T-helper 17 cell (primary cell): ENCODE measurements around the gene TENM4. TPM values are rescaled to one million over a fixed set of nuclear protein-coding genes. Genes with fewer than 3 reads are reported as not detected.

Experiments used
- ATAC-seq: fragments of 150-1000 bp; cut with Tn5 transposase; 2 replicates; pipeline ENCODE4 v1.10.0; 2021; ENCODE audit warnings: mild to moderate bottlenecking, moderate library complexity
- DNase-seq, 3 donors: peaks; one replicate each; pipeline versions ENCODE4 v3.0.0 to v3.0.0-alpha.2; 2020 to 2021
- H3K9me3 ChIP-seq: one replicate; pipeline ENCODE4 v1.7.0; 2013; ENCODE audit warnings: low read length, mild to moderate bottlenecking; ENCODE audit not compliant: control insufficient read depth, poor library complexity, severe bottlenecking
- H3K27ac Mint-ChIP-seq: one replicate; pipeline ENCODE4 v1.8.0; 2022; ENCODE audit warnings: mild to moderate bottlenecking, moderate library complexity, mixed read lengths
- H3K27me3 Mint-ChIP-seq: one replicate; pipeline ENCODE4 v1.8.0; 2022; ENCODE audit warnings: mixed read lengths
- H3K36me3 Mint-ChIP-seq: one replicate; pipeline ENCODE4 v1.8.0; 2022; ENCODE audit warnings: low read depth, mixed read lengths
- H3K4me1 Mint-ChIP-seq: one replicate; pipeline ENCODE4 v1.8.0; 2022; ENCODE audit warnings: mild to moderate bottlenecking, mixed read lengths
- H3K4me3 Mint-ChIP-seq: one replicate; pipeline ENCODE4 v1.8.0; 2022; ENCODE audit warnings: mild to moderate bottlenecking, moderate library complexity, mixed read lengths
- total RNA-seq, 4 donors: library from RNA in 2 of 4; stranded (reverse) in 2 of 4; gene quantifications; one replicate each; pipeline ENCODE4 v1.2.3 and lab custom pipeline; 2022 to 2026

Gene TENM4
- total RNA-seq, 2 donors from 2014 or later = 0.31 to 0.97 TPM

GRCh38 chr11:79423736-79424135, 17.1 kb downstream of the TENM4 start:
- Mint-ChIP-seq H3K4me1 (no peaks in the 10 kb centered on the region), H3K4me3 (no peak overlapping the region), H3K27me3 (peaks cover 19% of the 10 kb centered on the region), H3K27ac (no peak overlapping the region), H3K36me3 (no peaks in the 10 kb centered on the region)
- H3K9me3 ChIP-seq = no peaks in the 10 kb centered on the region
- ATAC-seq (no peak), DNase-seq (no peak)

DNA sequence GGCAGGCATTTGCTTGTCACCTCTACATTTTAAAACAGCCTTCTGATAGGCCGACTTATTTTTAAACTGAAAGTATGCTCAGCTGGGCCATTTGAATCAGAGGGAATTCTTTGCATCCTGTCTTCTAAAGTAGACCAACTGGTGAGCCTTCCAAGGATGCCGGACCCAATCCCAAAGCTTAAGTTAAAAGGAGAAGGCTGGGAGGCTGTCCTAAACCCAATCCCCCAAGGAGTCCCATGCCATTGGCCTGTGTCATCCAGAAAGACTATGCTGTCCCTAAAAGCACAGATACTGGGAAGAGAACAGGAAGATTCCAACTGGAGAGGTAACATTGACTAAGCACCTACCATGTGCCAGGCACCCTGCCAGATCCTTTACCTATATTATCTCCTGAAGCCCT, 18.0 kb downstream of the TENM4 start:
- ATAC-seq = no peak
- Mint-ChIP-seq H3K27me3 (peaks cover 15% of the 10 kb centered on the region), H3K4me3 (no peak overlapping the region), H3K4me1 (no peaks in the 10 kb centered on the region), H3K27ac (no peak overlapping the region), H3K36me3 (no peaks in the 10 kb centered on the region)
- DNase-seq = no peak
- H3K9me3 ChIP-seq = no peaks in the 10 kb centered on the region

- H3K27me3 Mint-ChIP-seq = peaks cover 15% of the 10 kb centered on the region
- no peaks in the 10 kb centered on the region for H3K9me3 ChIP-seq
- no peak for ATAC-seq
- no peak overlapping the region for H3K27ac Mint-ChIP-seq
- no peak overlapping the region for H3K4me3 Mint-ChIP-seq
- no peaks in the 10 kb centered on the region for H3K4me1 Mint-ChIP-seq
- no peak for DNase-seq
- no peaks in the 10 kb centered on the region for H3K36me3 Mint-ChIP-seq
Observed at GRCh38 chr11:79421820-79422219, 19.0 kb downstream of the TENM4 start.

- no peak overlapping the region for H3K4me3 Mint-ChIP-seq
- no peak for DNase-seq
- H3K9me3 ChIP-seq = no peaks in the 10 kb centered on the region
- peaks cover 4% of the 10 kb centered on the region for H3K27me3 Mint-ChIP-seq
- H3K36me3 Mint-ChIP-seq = no peaks in the 10 kb centered on the region
- H3K4me1 Mint-ChIP-seq = no peaks in the 10 kb centered on the region
- no peak overlapping the region for H3K27ac Mint-ChIP-seq
- no peak for ATAC-seq
Observed at GRCh38 chr11:79419120-79419519, 21.7 kb downstream of the TENM4 start.

GRCh38 chr11:79418241-79418640, 22.6 kb downstream of the TENM4 start:
- Mint-ChIP-seq H3K4me1 (no peaks in the 10 kb centered on the region), H3K4me3 (no peak overlapping the region), H3K36me3 (no peaks in the 10 kb centered on the region), H3K27ac (no peak overlapping the region), H3K27me3 (peaks cover 4% of the 10 kb centered on the region)
- ATAC-seq = no peak
- H3K9me3 ChIP-seq = no peaks in the 10 kb centered on the region
- DNase-seq = no peak

GRCh38 chr11:79417069-79417920, 23.5 kb downstream of the TENM4 start:
- Mint-ChIP-seq H3K27ac (no peak overlapping the region), H3K4me1 (no peaks in the 10 kb centered on the region), H3K36me3 (no peaks in the 10 kb centered on the region), H3K4me3 (no peak overlapping the region), H3K27me3 (peaks cover 4% of the 10 kb centered on the region)
- no peaks in the 10 kb centered on the region for H3K9me3 ChIP-seq
- DNase-seq = no peak
- ATAC-seq = no peak

- H3K9me3 ChIP-seq = no peaks in the 10 kb centered on the region
- Mint-ChIP-seq H3K36me3 (no peaks in the 10 kb centered on the region), H3K27me3 (peaks cover 4% of the 10 kb centered on the region), H3K4me1 (no peaks in the 10 kb centered on the region), H3K27ac (no peak overlapping the region), H3K4me3 (no peak overlapping the region)
- DNase-seq (no peak), ATAC-seq (no peak)
Observed at GRCh38 chr11:79415912-79416311, 24.9 kb downstream of the TENM4 start.

DNA sequence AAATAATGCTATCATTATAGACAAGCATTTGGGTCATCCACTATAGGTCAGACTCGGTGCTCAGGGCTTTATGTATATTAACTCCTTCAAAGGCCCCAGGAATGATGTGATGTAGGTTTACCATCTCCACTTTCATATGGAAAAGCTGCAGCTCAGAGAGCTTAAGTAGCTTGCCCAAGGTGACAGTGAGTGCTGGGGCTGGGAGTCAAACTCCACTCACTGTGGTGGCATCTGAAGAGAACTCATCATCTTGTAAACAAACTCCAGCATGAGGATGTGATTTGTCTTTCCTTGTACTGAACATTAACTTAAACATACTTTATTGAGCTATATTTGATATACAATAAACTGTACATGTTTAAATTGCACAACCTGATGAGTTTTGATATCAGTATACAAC, 25.4 kb downstream of the TENM4 start:
- Mint-ChIP-seq H3K27ac (no peak overlapping the region), H3K4me1 (no peaks in the 10 kb centered on the region), H3K4me3 (no peak overlapping the region), H3K27me3 (peaks cover 4% of the 10 kb centered on the region), H3K36me3 (no peaks in the 10 kb centered on the region)
- ATAC-seq (no peak), DNase-seq (no peak)
- H3K9me3 ChIP-seq = no peaks in the 10 kb centered on the region

GRCh38 chr11:79414644-79415317, 26.0 kb downstream of the TENM4 start:
- Mint-ChIP-seq H3K4me3 (no peak overlapping the region), H3K36me3 (no peaks in the 10 kb centered on the region), H3K27ac (no peak overlapping the region), H3K4me1 (no peaks in the 10 kb centered on the region), H3K27me3 (peaks cover 4% of the 10 kb centered on the region)
- no peak for DNase-seq
- no peaks in the 10 kb centered on the region for H3K9me3 ChIP-seq
- ATAC-seq = no peak

GRCh38 chr11:79414041-79414440, 26.8 kb downstream of the TENM4 start:
- Mint-ChIP-seq H3K27ac (no peak overlapping the region), H3K4me1 (no peaks in the 10 kb centered on the region), H3K4me3 (no peak overlapping the region), H3K27me3 (peaks cover 4% of the 10 kb centered on the region), H3K36me3 (no peaks in the 10 kb centered on the region)
- H3K9me3 ChIP-seq = no peaks in the 10 kb centered on the region
- DNase-seq = no peak
- no peak for ATAC-seq

GRCh38 chr11:79413268-79413667, 27.6 kb downstream of the TENM4 start:
- H3K9me3 ChIP-seq = no peaks in the 10 kb centered on the region
- DNase-seq (no peak), ATAC-seq (no peak)
- H3K27ac Mint-ChIP-seq = no peak overlapping the region
- no peaks in the 10 kb centered on the region for H3K36me3 Mint-ChIP-seq
- H3K4me3 Mint-ChIP-seq = no peak overlapping the region
- H3K4me1 Mint-ChIP-seq = no peaks in the 10 kb centered on the region
- peaks cover 4% of the 10 kb centered on the region for H3K27me3 Mint-ChIP-seq

- peaks cover 4% of the 10 kb centered on the region for H3K27me3 Mint-ChIP-seq
- H3K27ac Mint-ChIP-seq = no peak overlapping the region
- H3K9me3 ChIP-seq = no peaks in the 10 kb centered on the region
- DNase-seq = no peak
- no peak overlapping the region for H3K4me3 Mint-ChIP-seq
- no peaks in the 10 kb centered on the region for H3K36me3 Mint-ChIP-seq
- ATAC-seq = no peak
- no peaks in the 10 kb centered on the region for H3K4me1 Mint-ChIP-seq
Observed at GRCh38 chr11:79412761-79413160, 28.1 kb downstream of the TENM4 start.

- no peak overlapping the region for H3K27ac Mint-ChIP-seq
- H3K27me3 Mint-ChIP-seq = peaks cover 4% of the 10 kb centered on the region
- H3K4me3 Mint-ChIP-seq = no peak overlapping the region
- no peak for ATAC-seq
- H3K36me3 Mint-ChIP-seq = no peaks in the 10 kb centered on the region
- H3K4me1 Mint-ChIP-seq = no peaks in the 10 kb centered on the region
- no peaks in the 10 kb centered on the region for H3K9me3 ChIP-seq
- no peak for DNase-seq
Observed at GRCh38 chr11:79409330-79409729, 31.5 kb downstream of the TENM4 start.

DNA sequence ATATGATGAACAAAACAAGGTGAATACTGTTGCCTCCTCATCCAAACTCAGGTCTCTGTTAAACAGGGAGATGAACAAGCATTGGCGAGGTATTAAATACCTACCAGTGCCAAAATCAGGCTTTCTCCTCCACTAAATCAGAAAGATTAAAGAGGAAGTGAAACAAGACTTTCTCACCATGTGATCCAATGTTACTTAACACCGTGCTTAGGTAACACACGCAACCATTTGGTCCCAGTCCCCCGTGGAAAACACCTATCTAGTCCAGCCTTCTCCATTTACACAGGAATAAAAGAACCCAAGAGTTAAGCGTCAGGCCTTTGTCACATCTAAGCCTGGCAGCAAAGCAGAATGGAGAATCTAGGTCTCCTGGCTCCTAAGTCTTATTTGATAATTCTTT, 34.5 kb downstream of the TENM4 start:
- H3K9me3 ChIP-seq = no peaks in the 10 kb centered on the region
- Mint-ChIP-seq H3K4me1 (no peaks in the 10 kb centered on the region), H3K27ac (no peak overlapping the region), H3K4me3 (no peak overlapping the region), H3K27me3 (no peaks in the 10 kb centered on the region), H3K36me3 (no peaks in the 10 kb centered on the region)
- no peak for DNase-seq
- ATAC-seq = peak; percentile 47
